Esophagus muscularis mucosa (tissue), 4 donors: ENCODE data around the gene GDPGP1. TPM values are rescaled to one million over a fixed set of nuclear protein-coding genes. Genes with fewer than 3 reads are reported as not detected.

Experiments
- DNase-seq: peaks from one replicate; pipeline ENCODE4 v3.0.0-alpha.2; 2017; ENCODE audit errors: extremely low spot score
- H3K27ac ChIP-seq, 4 donors: fragments of 200-600 bp; sonication (generic); replicated peaks in 1 of 4; 1 replicate in 3 of 4; 2 replicates in 1 of 4; pipeline ENCODE4 v1.5.1; 2016 to 2019; ENCODE audit warnings: mild to moderate bottlenecking in 1 of 4
- H3K27me3 ChIP-seq, 4 donors: fragments of 200-600 bp; sonication (generic); one replicate each; pipeline versions ENCODE4 v1.5.1 to v1.6.0; 2016 to 2019
- H3K36me3 ChIP-seq, 4 donors: fragments of 200-600 bp; sonication (generic); one replicate each; pipeline ENCODE4 v1.5.1; 2016 to 2019
- H3K4me1 ChIP-seq, 4 donors: fragments of 200-600 bp; sonication (generic); one replicate each; pipeline ENCODE4 v1.5.1; 2016 to 2019
- H3K4me3 ChIP-seq, 4 donors: fragments of 200-600 bp; sonication (generic); 1 replicate in 2 of 4; 2 replicates in 2 of 4; pipeline ENCODE4 v1.5.1; 2016 to 2019; ENCODE audit warnings: mild to moderate bottlenecking in 4 of 4, moderate library complexity in 1 of 4
- H3K9me3 ChIP-seq, 4 donors: fragments of 200-600 bp; sonication (generic); 1 replicate in 3 of 4; 2 replicates in 1 of 4; pipeline ENCODE4 v1.5.1; 2016 to 2019
- EP300 ChIP-seq: sonication (generic); formaldehyde crosslinking; IDR thresholded peaks from one replicate; pipeline ENCODE4 v1.6.1; 2017; ENCODE audit warnings: antibody characterized with exemption
- POLR2A ChIP-seq: fragments of 450-650 bp; IDR thresholded peaks from one replicate; pipeline ENCODE4 v1.6.1; 2017; ENCODE audit warnings: antibody characterized with exemption, moderate library complexity, mild to moderate bottlenecking, low read depth
- POLR2AphosphoS5 ChIP-seq, 2 donors: sonication (generic); formaldehyde crosslinking; IDR thresholded peaks; one replicate each; pipeline ENCODE4 v1.6.1; 2017; ENCODE audit warnings: antibody characterized with exemption in 2 of 2
- WGBS: methylation state at CpG from one replicate; pipeline ENCODE4 v1.1.5; 2018; 5-methylcytosine and 5-hydroxymethylcytosine counted together
- intact Hi-C: fragments of 100-400 bp; cut with DNase I; formaldehyde crosslinking; loops from one replicate; pipeline ENCODE4 v1.15.1; 2023
- total RNA-seq, 4 donors: library from RNA; depleted of rRNA; stranded (reverse); fragments of >200 nt; gene quantifications; one replicate each; pipeline versions ENCODE4 v1.1.0 to v1.2.1, GENCODE V29; 2016
- TF ChIP-seq, protein P1 (sequence below), 3 experiments: fragments of 200-600 bp in 2 of 3; fragments of 450-650 bp in 1 of 3; sonication (generic) in 2 of 3; IDR thresholded peaks; one replicate each; pipeline ENCODE4 v1.5.1; 2017 to 2019; ENCODE audit warnings: antibody characterized with exemption in 3 of 3, mild to moderate bottlenecking in 2 of 3, moderate library complexity in 1 of 3

Gene GDPGP1
- total RNA-seq, 4 donors from 2014 or later = 3.8 to 7.4 (median 5.3) TPM

DNA sequence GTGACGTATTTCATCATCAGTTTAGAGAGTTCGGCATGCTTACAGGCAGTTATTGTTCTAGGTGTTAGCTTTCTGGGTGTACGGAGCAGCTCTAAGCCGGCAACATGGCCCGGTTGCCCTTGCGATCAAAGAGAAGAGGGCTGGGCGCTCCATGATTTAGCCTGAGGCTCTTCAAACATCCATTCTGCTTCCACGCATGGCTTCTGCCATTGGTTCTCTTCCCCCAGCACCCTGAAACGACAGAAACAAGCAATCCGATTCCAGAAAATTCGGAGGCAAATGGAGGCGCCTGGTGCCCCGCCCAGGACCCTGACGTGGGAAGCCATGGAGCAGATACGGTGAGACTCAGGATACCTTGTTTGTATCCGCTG is 32.0 kb downstream of the GDPGP1 start:
- WGBS = under 1% methylated on average over 9 of the region's 16 CpGs
- Histone ChIP-seq H3K9me3 (no peaks in the 10 kb centered on the region), H3K4me1 (peaks cover 39 to 58% (median 56%) of the 10 kb centered on the region in 4 donors), H3K27me3 (no peaks in the 10 kb centered on the region), H3K36me3 (peaks cover 1 to 32% (median 22%) of the 10 kb centered on the region in 4 donors), H3K4me3 (peak overlapping the region; percentile 75 to 86 (median 82)), H3K27ac (peak overlapping the region; percentile 94 to 98 (median 97))
- DNase-seq = no peak
- TF ChIP-seq EP300 (no peak), POLR2AphosphoS5 (IDR thresholded peaks at IDR 0.05) (no peak), POLR2A (no peak)
- TF ChIP-seq, protein P1, sequence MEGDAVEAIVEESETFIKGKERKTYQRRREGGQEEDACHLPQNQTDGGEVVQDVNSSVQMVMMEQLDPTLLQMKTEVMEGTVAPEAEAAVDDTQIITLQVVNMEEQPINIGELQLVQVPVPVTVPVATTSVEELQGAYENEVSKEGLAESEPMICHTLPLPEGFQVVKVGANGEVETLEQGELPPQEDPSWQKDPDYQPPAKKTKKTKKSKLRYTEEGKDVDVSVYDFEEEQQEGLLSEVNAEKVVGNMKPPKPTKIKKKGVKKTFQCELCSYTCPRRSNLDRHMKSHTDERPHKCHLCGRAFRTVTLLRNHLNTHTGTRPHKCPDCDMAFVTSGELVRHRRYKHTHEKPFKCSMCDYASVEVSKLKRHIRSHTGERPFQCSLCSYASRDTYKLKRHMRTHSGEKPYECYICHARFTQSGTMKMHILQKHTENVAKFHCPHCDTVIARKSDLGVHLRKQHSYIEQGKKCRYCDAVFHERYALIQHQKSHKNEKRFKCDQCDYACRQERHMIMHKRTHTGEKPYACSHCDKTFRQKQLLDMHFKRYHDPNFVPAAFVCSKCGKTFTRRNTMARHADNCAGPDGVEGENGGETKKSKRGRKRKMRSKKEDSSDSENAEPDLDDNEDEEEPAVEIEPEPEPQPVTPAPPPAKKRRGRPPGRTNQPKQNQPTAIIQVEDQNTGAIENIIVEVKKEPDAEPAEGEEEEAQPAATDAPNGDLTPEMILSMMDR (IDR thresholded peaks at IDR 0.05) = no peak
- intact Hi-C loops = no loop called here

DNA sequence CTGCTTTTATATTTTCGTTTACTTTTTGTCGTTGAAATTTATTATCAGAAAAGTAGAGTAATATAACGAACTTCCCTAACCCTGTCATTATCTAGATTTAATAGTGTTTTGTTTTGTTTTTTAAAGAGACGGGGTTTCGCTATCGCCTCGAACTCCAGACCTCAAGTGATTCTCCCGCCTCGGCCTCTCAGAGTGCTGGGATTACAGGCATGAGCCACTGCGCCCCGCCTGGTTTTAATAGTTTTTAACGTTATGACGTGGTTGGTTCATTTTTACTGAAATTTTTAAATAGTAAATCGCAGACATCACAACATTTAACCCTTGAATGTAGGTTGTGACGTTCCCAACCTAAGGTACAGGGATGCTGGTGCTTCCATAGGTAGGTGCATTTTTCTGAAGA is 32.5 kb downstream of the GDPGP1 start:
- H3K4me3 ChIP-seq = peak overlapping the region; percentile 75 to 86 (median 82)
- no peaks in the 10 kb centered on the region for H3K9me3 ChIP-seq
- no peak for DNase-seq
- no peak for TF ChIP-seq EP300
- no peak for TF ChIP-seq POLR2A
- TF ChIP-seq POLR2AphosphoS5 (IDR thresholded peaks at IDR 0.05) = no peak
- TF ChIP-seq, protein P1 (IDR thresholded peaks at IDR 0.05) = no peak
- H3K4me1 ChIP-seq = peaks cover 43 to 62% (median 60%) of the 10 kb centered on the region in 4 donors
- WGBS = 12% methylated on average over 15 of the region's 15 CpGs
- H3K27ac ChIP-seq = peak overlapping the region; percentile 94 to 98 (median 97)
- H3K27me3 ChIP-seq = no peaks in the 10 kb centered on the region
- peaks cover 5 to 36% (median 27%) of the 10 kb centered on the region in 4 donors for H3K36me3 ChIP-seq
- intact Hi-C loops = no loop called here

DNA sequence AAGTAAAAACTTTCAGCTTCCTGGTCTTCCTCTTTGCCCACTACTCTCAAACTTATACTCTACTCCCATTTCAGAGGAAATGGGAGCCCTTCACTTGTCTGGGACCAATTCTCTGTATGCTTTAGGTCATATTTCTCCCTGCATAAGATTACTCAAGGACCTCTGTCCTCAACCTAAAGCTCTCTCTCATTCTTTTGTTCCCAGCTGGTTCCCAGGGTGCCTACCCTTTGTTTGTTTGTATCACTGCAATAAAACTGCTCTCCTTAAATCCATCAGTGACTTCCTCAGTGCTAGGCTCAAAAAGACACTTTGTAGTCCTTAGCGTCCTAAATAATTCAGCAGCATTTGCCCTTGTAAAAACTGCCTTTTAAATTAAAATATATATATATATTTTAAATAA is 34.4 kb downstream of the GDPGP1 start:
- no peak for TF ChIP-seq POLR2A
- TF ChIP-seq POLR2AphosphoS5 (IDR thresholded peaks at IDR 0.05) = no peak
- TF ChIP-seq, protein P1 (IDR thresholded peaks at IDR 0.05) = no peak
- TF ChIP-seq EP300 = no peak
- Histone ChIP-seq H3K4me1 (peaks cover 48 to 73% (median 68%) of the 10 kb centered on the region in 4 donors), H3K4me3 (peak overlapping the region in 1 of 4 donors; percentile 78), H3K27me3 (no peaks in the 10 kb centered on the region), H3K27ac (peak overlapping the region in 1 of 4 donors; percentile 97), H3K36me3 (peaks cover 11 to 55% (median 44%) of the 10 kb centered on the region in 4 donors), H3K9me3 (no peaks in the 10 kb centered on the region)
- WGBS = 57% methylated on average over 1 of the region's 1 CpG
- no peak for DNase-seq
- intact Hi-C loops = no loop called here

DNA sequence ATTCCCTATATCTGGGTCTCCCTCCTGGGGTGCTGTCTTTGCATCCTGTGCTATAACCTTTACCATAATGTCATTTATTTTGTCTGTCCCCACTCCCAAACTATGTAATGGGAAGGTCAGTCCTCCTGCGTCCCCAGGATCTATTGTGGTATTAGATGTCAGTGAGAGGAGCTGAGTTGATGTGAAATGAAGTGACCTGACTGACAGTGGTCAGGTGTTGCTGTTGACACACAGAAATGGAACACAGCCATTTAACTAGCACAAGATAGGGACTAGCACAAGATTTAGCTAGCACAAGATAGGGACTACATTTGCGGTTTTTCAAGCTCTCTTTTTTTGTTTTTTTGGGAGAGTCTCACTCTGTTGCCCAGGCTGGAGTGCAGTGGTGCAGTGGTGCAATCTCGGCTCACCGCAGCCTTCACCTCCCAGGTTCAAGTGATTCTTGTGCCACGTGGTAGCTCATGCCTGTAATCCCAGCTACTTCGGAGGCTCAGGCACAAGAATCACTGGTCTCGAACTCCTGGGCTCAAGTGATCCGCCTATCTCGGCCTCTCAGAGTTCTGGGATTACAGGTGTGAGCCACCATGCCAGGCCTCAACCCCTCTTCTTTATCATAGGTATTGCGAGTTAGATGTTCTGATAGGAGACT is 36.6 kb downstream of the GDPGP1 start:
- Histone ChIP-seq H3K4me1 (peaks cover 40 to 63% (median 58%) of the 10 kb centered on the region in 4 donors), H3K4me3 (no peak overlapping the region), H3K9me3 (no peaks in the 10 kb centered on the region), H3K27ac (no peak overlapping the region), H3K36me3 (peaks cover 11 to 77% (median 61%) of the 10 kb centered on the region in 4 donors), H3K27me3 (no peaks in the 10 kb centered on the region)
- intact Hi-C loops = no loop called here
- 90% methylated on average over 10 of the region's 10 CpGs for WGBS
- TF ChIP-seq POLR2AphosphoS5 (IDR thresholded peaks at IDR 0.05) (no peak), POLR2A (no peak), EP300 (no peak)
- TF ChIP-seq, protein P1 (IDR thresholded peaks at IDR 0.05) = no peak
- DNase-seq = no peak
